SH-SY5Y (cell line): ENCODE measurements around the gene C10orf88.

ENCODE experiments used
- GATA2 ChIP-seq: IDR thresholded peaks from 2 replicates; pipeline ENCODE4 v1.6.1; 2011; ENCODE audit warnings: mild to moderate bottlenecking, low read depth, low read length
- GATA3 ChIP-seq: IDR thresholded peaks from 2 replicates; pipeline ENCODE4 v1.6.1; 2011; ENCODE audit warnings: low read depth, mild to moderate bottlenecking, low read length, moderate library complexity

DNA sequence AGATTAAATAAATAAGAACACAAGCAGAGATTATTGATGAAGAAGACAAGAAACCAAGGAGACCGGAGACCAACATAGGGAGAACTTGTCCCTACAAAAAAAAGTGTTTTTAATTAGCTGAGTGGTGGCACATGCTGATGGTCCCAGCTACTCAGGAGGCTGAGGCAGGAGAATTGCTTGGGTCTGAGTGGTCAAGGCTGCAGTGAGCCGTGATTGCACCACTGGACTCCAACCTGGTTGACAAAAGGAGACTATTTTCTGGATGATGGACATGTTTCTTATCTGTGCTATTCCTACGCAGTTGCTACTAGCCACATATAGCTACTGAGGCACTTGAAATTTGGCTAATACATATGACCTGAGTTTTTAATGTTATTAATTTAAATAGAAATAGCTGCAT is 44.9 kb upstream of the C10orf88 start:
- TF ChIP-seq GATA3 (no peak), GATA2 (no peak)
